Measurements from ENCODE around the gene TAS1R1.

- TF ChIP-seq EZH2 (IDR thresholded peaks at IDR 0.05), result no peak
- no peak for TF ChIP-seq POLR2AphosphoS5 (IDR thresholded peaks at IDR 0.05; ENCODE audit: borderline replicate concordance, low read depth, low read length)
- TF ChIP-seq FOXP2 (optimal IDR thresholded peaks at IDR 0.05; ENCODE audit: control extremely low read depth, extremely low read length, insufficient read depth), result no peak
Observed at GRCh38 chr1:6588893-6589520, 33.9 kb downstream of the TAS1R1 start.

All from SK-N-MC (cell line).